HG02763 (cell line): ENCODE data around the gene GPR83.
"Not testable (repeated sequence)": the region's sequence is repeated elsewhere in the genome, so short reads cannot be mapped to it uniquely, and the experiment has no call there.

Experiments used
- ATAC-seq: cut with Tn5 transposase; IDR thresholded peaks from one replicate; pipeline ENCODE4 v1.9.1; 2021; ENCODE audit warnings: mild to moderate bottlenecking, moderate library complexity; ENCODE audit not compliant: unreplicated experiment

GPR83 gene

DNA sequence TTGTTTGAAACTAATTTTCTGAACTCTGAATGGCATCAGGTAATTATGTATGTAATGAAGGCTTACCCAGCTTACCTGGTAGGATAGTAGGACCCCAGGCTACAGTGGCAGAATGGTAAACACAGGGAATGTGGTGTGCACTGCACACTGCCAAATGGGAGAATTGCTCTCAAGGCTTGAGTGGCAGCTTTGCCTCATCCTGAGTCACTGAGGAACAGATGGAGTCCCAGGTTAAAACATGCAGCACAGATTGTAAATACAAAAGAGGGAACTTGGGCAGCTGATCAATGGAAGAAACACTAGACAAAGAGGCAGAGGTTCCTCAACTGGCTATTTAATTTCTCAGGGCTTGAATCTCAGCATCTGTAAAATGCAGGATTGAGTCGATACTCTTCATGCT, 24.4 kb downstream of the GPR83 start:
- ATAC-seq: no peak

DNA sequence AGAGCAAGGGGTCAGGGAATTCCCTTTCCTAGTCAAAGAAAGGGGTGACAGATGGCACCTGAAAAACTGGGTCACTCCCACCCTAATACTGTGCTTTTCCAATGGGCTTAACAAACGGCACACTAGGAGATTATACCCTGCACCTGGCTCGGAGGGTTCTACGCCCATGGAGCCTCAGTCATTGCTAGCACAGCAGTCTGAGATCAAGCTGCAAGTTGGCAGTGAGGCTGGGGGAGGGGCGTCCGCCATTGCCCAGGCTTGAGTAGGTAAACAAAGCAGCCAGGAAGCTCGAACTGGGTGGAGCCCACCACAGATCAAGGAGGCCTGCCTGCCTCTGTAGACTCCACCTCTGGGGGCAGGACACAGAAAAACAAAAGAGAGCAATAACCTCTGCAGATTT, 30.6 kb downstream of the GPR83 start:
- not testable (repeated sequence) for ATAC-seq

DNA sequence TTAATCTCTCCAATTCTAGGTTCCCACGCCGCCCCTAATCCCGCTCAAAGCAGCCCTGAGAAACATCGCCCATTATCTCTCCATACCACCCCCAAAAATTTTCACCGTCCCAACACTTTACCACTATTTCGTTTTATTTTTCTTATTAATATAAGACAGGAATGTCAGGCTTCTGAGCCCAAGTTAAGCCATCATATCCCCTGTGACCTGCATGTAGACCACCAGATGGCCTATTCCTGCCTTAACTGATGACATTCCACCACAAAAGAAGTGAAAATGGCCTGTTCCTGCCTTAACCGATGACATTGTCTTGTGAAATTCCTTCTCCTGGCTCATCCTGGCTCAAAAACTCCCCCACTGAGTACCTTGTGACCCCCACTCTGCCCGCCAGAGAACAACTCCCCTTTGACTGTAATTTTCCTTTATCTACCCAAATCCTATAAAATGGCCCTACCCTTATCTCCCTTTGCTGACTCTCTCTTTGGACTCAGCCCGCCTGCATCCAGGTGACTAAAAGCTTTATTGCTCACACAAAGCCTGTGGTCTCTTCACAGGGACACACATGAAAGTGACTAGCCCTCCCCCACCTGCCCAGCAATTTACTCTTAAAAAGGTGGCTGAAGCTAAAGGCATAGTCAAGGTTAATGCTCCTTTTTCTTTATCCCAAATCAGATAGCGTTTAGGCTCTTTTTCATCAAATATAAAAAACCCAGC, 50.2 kb downstream of the GPR83 start:
- ATAC-seq: not testable (repeated sequence)

DNA sequence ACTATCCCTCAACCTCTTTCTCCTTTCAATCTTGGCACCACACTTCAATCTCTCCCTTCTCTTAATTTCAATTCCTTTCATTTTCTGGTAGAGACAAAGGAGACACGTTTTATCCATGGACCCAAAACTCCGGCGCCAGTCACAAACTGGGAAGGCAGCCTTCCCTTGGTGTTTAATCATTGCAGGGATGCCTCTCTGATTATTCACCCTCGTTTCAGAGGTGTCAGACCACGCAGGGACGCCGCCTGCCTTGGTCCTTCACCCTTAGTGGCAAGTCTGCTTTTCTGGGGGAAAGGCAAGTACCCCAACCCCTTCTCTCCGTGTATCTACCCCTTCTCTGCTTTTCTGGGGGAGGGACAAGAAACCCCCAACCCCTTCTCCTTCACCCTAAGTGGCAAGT, 54.9 kb downstream of the GPR83 start:
- not testable (repeated sequence) for ATAC-seq

DNA sequence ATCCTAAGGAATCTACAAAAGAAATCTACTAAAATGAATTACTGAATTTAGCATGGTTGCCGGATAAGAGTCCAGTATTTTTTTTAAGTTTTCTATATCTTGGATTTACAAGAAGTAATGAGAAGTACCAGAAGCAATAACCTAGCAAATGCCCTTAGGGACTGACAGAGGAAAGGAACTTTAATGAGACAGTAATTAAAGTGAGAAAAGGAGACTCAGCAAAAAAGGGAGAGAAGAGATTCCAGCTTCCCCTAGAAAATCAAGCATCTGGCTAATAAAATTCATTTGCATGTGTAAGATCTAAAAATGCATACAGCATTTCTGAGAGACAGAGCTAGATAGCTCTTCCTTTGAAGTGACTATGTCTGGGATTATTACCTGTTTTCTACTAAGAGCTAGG, 57.7 kb downstream of the GPR83 start:
- ATAC-seq: no peak

GRCh38 chr11:94342250-94342649, 59.0 kb downstream of the GPR83 start:
- ATAC-seq: no peak

- no peak for ATAC-seq
Measured at GRCh38 chr11:94338651-94339050, 62.6 kb downstream of the GPR83 start.

- ATAC-seq: no peak
Measured at GRCh38 chr11:94336033-94336432, 65.2 kb downstream of the GPR83 start.

DNA sequence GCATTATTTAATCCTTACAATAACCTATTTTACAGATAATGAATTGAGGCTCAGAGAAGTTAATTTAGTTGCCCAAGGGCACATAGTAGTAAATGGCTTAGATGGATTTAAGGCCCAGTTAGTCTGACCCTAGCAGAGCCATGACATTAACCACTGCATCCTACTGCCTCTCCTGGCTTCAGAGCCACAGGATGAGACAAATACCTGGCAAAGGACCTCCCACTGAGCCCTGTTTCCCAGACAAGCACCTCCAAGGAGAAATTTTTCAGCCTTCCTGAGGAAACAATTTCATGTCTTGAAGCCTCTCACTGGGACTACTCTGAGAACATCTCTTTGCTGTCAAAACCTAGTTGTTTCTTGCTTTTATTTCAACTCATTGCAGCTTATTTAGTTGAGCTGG, 68.4 kb downstream of the GPR83 start:
- no peak for ATAC-seq

- ATAC-seq: no peak
Measured at GRCh38 chr11:94330789-94331188, 70.4 kb downstream of the GPR83 start.

DNA sequence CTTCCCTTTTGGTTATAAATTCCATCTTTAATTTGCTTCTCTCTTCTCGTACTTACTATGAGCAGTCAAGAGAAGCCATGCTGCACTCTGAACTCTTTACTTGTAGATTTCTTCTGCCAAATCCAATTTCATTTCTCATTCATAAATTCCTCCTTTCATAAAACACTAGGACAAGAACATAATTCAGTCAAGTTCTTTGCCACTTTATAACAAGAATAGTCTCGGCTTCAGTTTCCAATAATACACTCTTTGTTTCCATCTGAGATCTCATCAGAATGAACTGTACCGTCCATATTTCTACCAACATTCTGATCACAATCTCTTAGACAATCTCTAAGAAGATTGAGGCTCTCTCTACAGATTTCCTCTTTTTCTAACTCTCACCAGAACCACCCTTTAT, 71.7 kb downstream of the GPR83 start:
- no peak for ATAC-seq

- no peak for ATAC-seq
Measured at GRCh38 chr11:94328587-94329080, 72.6 kb downstream of the GPR83 start.
